Measurements from ENCODE around the gene CERK. TPM values are rescaled to one million over a fixed set of nuclear protein-coding genes. Genes with fewer than 3 reads are reported as not detected.

CERK gene
- total RNA-seq, 2 experiments from 2014 or later, result 38.4 to 41.8 TPM

GRCh38 chr22:46676479-46676878 is 61.6 kb downstream of the CERK start:
- H3K4me3 Mint-ChIP-seq, result peak overlapping the region; percentile 16
- POLR2A ChIA-PET, result interaction anchor here (1.6 kb wide), 1 partner anchor 86 kb away, joined by 4 read pairs; the partner anchor contains the start of gene TBC1D22A

GRCh38 chr22:46675938-46676337 is 62.1 kb downstream of the CERK start:
- no peaks in the 10 kb centered on the region for H3K27me3 Mint-ChIP-seq
- H3K9me3 Mint-ChIP-seq, result no peaks in the 10 kb centered on the region
- peaks cover 44% of the 10 kb centered on the region for H3K4me1 Mint-ChIP-seq (ENCODE audit: low read depth)
- ATAC-seq (no peak), DNase-seq (no peak)
- ChIA-PET CTCF (interaction anchor here (1.0 kb wide), 1 partner anchor 112 kb away, joined by 3 read pairs; no protein-coding TSS in a partner anchor), POLR2A (interaction anchor here (1.6 kb wide), 1 partner anchor 87 kb away, joined by 4 read pairs; the partner anchor contains the start of gene TBC1D22A)
- intact Hi-C loops (cut with micrococcal nuclease), result loop anchor here (10.0 kb wide), 1 partner anchor 91 kb away; no protein-coding TSS in a partner anchor
- no peak for TF ChIP-seq CTCF (IDR thresholded peaks at IDR 0.05)
- peaks cover 8% of the 10 kb centered on the region for H3K36me3 Mint-ChIP-seq (ENCODE audit: low read depth)
- peak overlapping the region; percentile 85 for H3K4me3 Mint-ChIP-seq
- H3K27ac Mint-ChIP-seq, result peak overlapping the region; percentile 95

More at GRCh38 chr22:46676479-46676878, 61.6 kb downstream of the CERK start:
- CTCF ChIA-PET, result no interaction called here
- no peaks in the 10 kb centered on the region for H3K27me3 Mint-ChIP-seq
- no peaks in the 10 kb centered on the region for H3K9me3 Mint-ChIP-seq
- ATAC-seq (no peak), DNase-seq (no peak)
- H3K27ac Mint-ChIP-seq, result peak overlapping the region; percentile 95
- intact Hi-C loops (cut with micrococcal nuclease), result loop anchor here (10.0 kb wide), 1 partner anchor 92 kb away; no protein-coding TSS in a partner anchor
- H3K4me1 Mint-ChIP-seq (ENCODE audit: low read depth), result peaks cover 44% of the 10 kb centered on the region
- H3K36me3 Mint-ChIP-seq (ENCODE audit: low read depth), result peaks cover 8% of the 10 kb centered on the region
- no peak for TF ChIP-seq CTCF (IDR thresholded peaks at IDR 0.05)

GRCh38 chr22:46675479-46675878 is 62.6 kb downstream of the CERK start:
- Mint-ChIP-seq H3K9me3 (no peaks in the 10 kb centered on the region), H3K27me3 (no peaks in the 10 kb centered on the region), H3K4me1 (ENCODE audit: low read depth) (peaks cover 44% of the 10 kb centered on the region), H3K27ac (peak overlapping the region; percentile 95), H3K36me3 (ENCODE audit: low read depth) (peaks cover 8% of the 10 kb centered on the region), H3K4me3 (peak overlapping the region; percentile 85)
- CTCF ChIA-PET, result interaction anchor here (1.0 kb wide), 1 partner anchor 112 kb away, joined by 3 read pairs; no protein-coding TSS in a partner anchor
- no peak for TF ChIP-seq CTCF (IDR thresholded peaks at IDR 0.05)
- DNase-seq (no peak), ATAC-seq (no peak)
- POLR2A ChIA-PET, result interaction anchor here (1.6 kb wide), 1 partner anchor 87 kb away, joined by 4 read pairs; the partner anchor contains the start of gene TBC1D22A
- intact Hi-C loops (cut with micrococcal nuclease), result loop anchor here (10.0 kb wide), 1 partner anchor 91 kb away; no protein-coding TSS in a partner anchor

- H3K4me1 Mint-ChIP-seq (ENCODE audit: low read depth), result peaks cover 44% of the 10 kb centered on the region
- ATAC-seq, result peak; percentile 9
- H3K27me3 Mint-ChIP-seq, result no peaks in the 10 kb centered on the region
- peak; percentile 46 for DNase-seq
- no peaks in the 10 kb centered on the region for H3K9me3 Mint-ChIP-seq
- peak overlapping the region; percentile 95 for H3K27ac Mint-ChIP-seq
- intact Hi-C loops (cut with micrococcal nuclease), result loop anchor here (10.0 kb wide), 1 partner anchor 90 kb away; no protein-coding TSS in a partner anchor
- POLR2A ChIA-PET, result no interaction called here
- peak overlapping the region; percentile 85 for H3K4me3 Mint-ChIP-seq
- TF ChIP-seq CTCF (IDR thresholded peaks at IDR 0.05), result no peak
- CTCF ChIA-PET, result interaction anchor here (1.0 kb wide), 1 partner anchor 111 kb away, joined by 3 read pairs; no protein-coding TSS in a partner anchor
- peaks cover 8% of the 10 kb centered on the region for H3K36me3 Mint-ChIP-seq (ENCODE audit: low read depth)
These were observed 63.1 kb downstream of the CERK start for GRCh38 chr22:46674906-46675305.

- ATAC-seq, result peak; percentile 91
- POLR2A ChIA-PET, result interaction anchor here (1.0 kb wide), 1 partner anchor 8 kb away, joined by 3 read pairs; no protein-coding TSS in a partner anchor
- peaks cover 8% of the 10 kb centered on the region for H3K36me3 Mint-ChIP-seq (ENCODE audit: low read depth)
- H3K4me3 Mint-ChIP-seq, result peak overlapping the region; percentile 85
- H3K27ac Mint-ChIP-seq, result peak overlapping the region; percentile 95
- H3K4me1 Mint-ChIP-seq (ENCODE audit: low read depth), result peaks cover 44% of the 10 kb centered on the region
- intact Hi-C loops (cut with micrococcal nuclease), result loop anchor here (10.0 kb wide), 1 partner anchor 90 kb away; no protein-coding TSS in a partner anchor
- peak; percentile 100 for DNase-seq
- no peaks in the 10 kb centered on the region for H3K27me3 Mint-ChIP-seq
- no peaks in the 10 kb centered on the region for H3K9me3 Mint-ChIP-seq
- CTCF ChIA-PET, result interaction anchor here (1.1 to 1.6 kb wide), 2 partner anchors 110 to 128 kb away, joined by 4 to 6 read pairs; no protein-coding TSS in a partner anchor
- TF ChIP-seq CTCF (IDR thresholded peaks at IDR 0.05), result no peak
These were observed 63.7 kb downstream of the CERK start for GRCh38 chr22:46674367-46674781.
